ENCODE measurements around the gene CSHL1.
"Not testable (repeated sequence)": the region's sequence is repeated elsewhere in the genome, so short reads cannot be mapped to it uniquely, and the experiment has no call there.

Gene CSHL1

GRCh38 chr17:63940584-63940983 lies 29.5 kb upstream of the CSHL1 start:
- no peak for DNase-seq (ENCODE audit: low spot score)
- no peak for FAIRE-seq

- no peak for DNase-seq (ENCODE audit: low spot score)
- no peak for FAIRE-seq
These were observed 28.8 kb upstream of the CSHL1 start for GRCh38 chr17:63939884-63940283.

GRCh38 chr17:63939401-63939800 lies 28.3 kb upstream of the CSHL1 start:
- no peak for FAIRE-seq
- no peak for DNase-seq (ENCODE audit: low spot score)

GRCh38 chr17:63937920-63938319 lies 26.9 kb upstream of the CSHL1 start:
- DNase-seq (ENCODE audit: low spot score) (no peak), FAIRE-seq (no peak)

- no peak for DNase-seq (ENCODE audit: low spot score)
- FAIRE-seq, result no peak
These were observed 26.3 kb upstream of the CSHL1 start for GRCh38 chr17:63937319-63937718.

- no peak for FAIRE-seq
- no peak for DNase-seq (ENCODE audit: low spot score)
These were observed 23.4 kb upstream of the CSHL1 start for GRCh38 chr17:63934183-63935112.

- no peak for FAIRE-seq
- DNase-seq (ENCODE audit: low spot score), result no peak
These were observed 22.5 kb upstream of the CSHL1 start for GRCh38 chr17:63933598-63933997.

GRCh38 chr17:63932721-63933120 lies 21.7 kb upstream of the CSHL1 start:
- no peak for DNase-seq (ENCODE audit: low spot score)
- no peak for FAIRE-seq

- no peak for DNase-seq (ENCODE audit: low spot score)
- no peak for FAIRE-seq
These were observed 21.0 kb upstream of the CSHL1 start, which contains the start of gene CD79B for GRCh38 chr17:63931981-63932561. Gene CD79B, minus strand, starts transcription at chr17:63932331. Its CDS starts 70 bp downstream, at chr17:63932261.

GRCh38 chr17:63930951-63931575 lies 20.0 kb upstream of the CSHL1 start:
- DNase-seq (ENCODE audit: low spot score) (no peak), FAIRE-seq (no peak)

GRCh38 chr17:63929860-63930766 lies 19.1 kb upstream of the CSHL1 start:
- no peak for FAIRE-seq

GRCh38 chr17:63928966-63929695 lies 18.1 kb upstream of the CSHL1 start:
- DNase-seq (ENCODE audit: low spot score) (no peak), FAIRE-seq (no peak)

More at GRCh38 chr17:63929860-63930766, 19.1 kb upstream of the CSHL1 start:
- DNase-seq (ENCODE audit: low spot score), result no peak

GRCh38 chr17:63928172-63928666 lies 17.2 kb upstream of the CSHL1 start:
- FAIRE-seq (no peak), DNase-seq (ENCODE audit: low spot score) (no peak)

- FAIRE-seq, result no peak
These were observed 16.6 kb upstream of the CSHL1 start for GRCh38 chr17:63927464-63928171.

GRCh38 chr17:63926164-63926563 lies 15.1 kb upstream of the CSHL1 start:
- FAIRE-seq (no peak), DNase-seq (ENCODE audit: low spot score) (no peak)

More at GRCh38 chr17:63927464-63928171, 16.6 kb upstream of the CSHL1 start:
- DNase-seq (ENCODE audit: low spot score), result no peak

- no peak for DNase-seq (ENCODE audit: low spot score)
- FAIRE-seq, result no peak
These were observed 14.6 kb upstream of the CSHL1 start for GRCh38 chr17:63925615-63926014.

- DNase-seq (ENCODE audit: low spot score); FAIRE-seq: not testable (repeated sequence)
These were observed 11.3 kb upstream of the CSHL1 start for GRCh38 chr17:63922402-63922801.

GRCh38 chr17:63920779-63921178 lies 9.7 kb upstream of the CSHL1 start:
- FAIRE-seq; DNase-seq (ENCODE audit: low spot score): not testable (repeated sequence)

GRCh38 chr17:63920050-63920449 lies 9.0 kb upstream of the CSHL1 start:
- FAIRE-seq, result not testable (repeated sequence)

More at GRCh38 chr17:63920050-63920449, 9.0 kb upstream of the CSHL1 start:
- not testable (repeated sequence) for DNase-seq (ENCODE audit: low spot score)

All from RCC 7860 (cell line).